RWPE2 (cell line): ENCODE data around the gene PRR14L.

Experiments used
- ATAC-seq: fragments of 200-7000 bp; cut with Tn5 transposase; 3 replicates; pipeline ENCODE4 v1.9.1; 2021; ENCODE audit warnings: low read depth
- DNase-seq: peaks from one replicate; pipeline ENCODE4 v3.0.0-alpha.2; 2020; ENCODE audit warnings: low spot score
- H3K27ac ChIP-seq: fragments of 450-650 bp; 2 replicates; pipeline ENCODE4 v1.5.1; 2017; ENCODE audit warnings: mild to moderate bottlenecking; ENCODE audit not compliant: poor library complexity, severe bottlenecking
- H3K27me3 ChIP-seq: fragments of 250-450 bp; sonication (Bioruptor Pico); 2 replicates; pipeline ENCODE4 v1.5.1; 2021; ENCODE audit warnings: mild to moderate bottlenecking, moderate library complexity; ENCODE audit not compliant: insufficient read depth, poor library complexity, severe bottlenecking
- H3K36me3 ChIP-seq: fragments of 250-450 bp; sonication (Bioruptor Pico); 2 replicates; pipeline ENCODE4 v1.5.1; 2020; ENCODE audit warnings: low read depth, mild to moderate bottlenecking, moderate library complexity
- H3K4me1 ChIP-seq: fragments of 250-450 bp; sonication (Bioruptor Pico); 2 replicates; pipeline ENCODE4 v1.5.1; 2021; ENCODE audit warnings: mild to moderate bottlenecking, moderate library complexity; ENCODE audit not compliant: insufficient read depth, poor library complexity, severe bottlenecking
- H3K4me3 ChIP-seq: fragments of 250-450 bp; sonication (Bioruptor Pico); 2 replicates; pipeline ENCODE4 v1.5.1; 2021; ENCODE audit warnings: mild to moderate bottlenecking, moderate library complexity; ENCODE audit not compliant: severe bottlenecking
- H3K9me3 ChIP-seq: fragments of 250-450 bp; sonication (Bioruptor Pico); 2 replicates; pipeline ENCODE4 v1.5.1; 2021; ENCODE audit warnings: mild to moderate bottlenecking, moderate library complexity; ENCODE audit not compliant: severe bottlenecking
- TF ChIP-seq, protein P1 (sequence below): fragments of 450-650 bp; IDR thresholded peaks from one replicate; pipeline ENCODE4 v1.5.1; 2017; ENCODE audit warnings: mild to moderate bottlenecking, moderate library complexity; ENCODE audit not compliant: poor library complexity, severe bottlenecking

Gene PRR14L

DNA sequence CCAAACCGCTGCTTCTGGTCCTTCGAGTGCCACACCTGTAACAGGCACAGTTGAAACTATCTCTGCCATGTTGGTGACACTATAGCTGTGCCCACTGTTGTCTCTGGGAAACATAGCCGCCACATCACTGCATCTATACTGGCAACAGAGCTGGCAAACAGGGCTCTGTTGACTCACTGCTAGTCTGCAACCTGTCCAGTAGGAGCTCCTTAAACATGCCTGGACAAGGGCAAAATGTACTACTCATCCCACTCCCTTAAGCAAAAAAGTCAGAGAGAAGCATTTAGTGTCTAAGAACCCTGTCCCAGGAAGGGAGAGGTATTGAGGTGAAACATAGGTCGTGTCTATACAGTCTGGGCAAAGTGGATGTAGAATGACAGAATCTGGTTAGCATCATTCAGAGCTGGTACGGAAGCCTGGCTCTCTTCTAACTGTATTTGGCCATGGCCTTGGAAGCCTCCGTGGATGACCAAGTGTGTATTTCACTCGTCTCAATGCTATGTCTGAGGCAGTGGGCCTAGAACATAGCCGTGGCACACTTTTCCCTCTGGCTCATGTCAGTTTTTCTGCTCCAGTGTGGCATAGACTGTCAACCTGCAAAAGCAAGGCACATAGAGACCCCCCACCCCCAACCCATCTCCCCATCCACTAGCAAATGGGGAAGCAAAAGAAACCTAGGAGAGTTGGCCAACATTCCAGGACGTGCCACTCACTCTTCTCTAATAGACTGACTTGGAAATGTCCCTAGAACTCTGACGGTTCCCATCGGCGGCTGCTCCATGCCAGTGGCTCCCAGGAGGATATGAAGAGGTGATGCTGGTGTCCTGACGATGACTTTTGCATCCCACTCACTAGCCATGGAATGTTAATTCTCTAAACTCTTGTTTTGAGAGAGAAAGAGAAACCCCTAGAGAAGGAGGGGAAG is 66.5 kb downstream of the PRR14L start:
- Histone ChIP-seq H3K36me3 (peaks cover 24% of the 10 kb centered on the region), H3K27me3 (no peaks in the 10 kb centered on the region), H3K9me3 (no peaks in the 10 kb centered on the region), H3K27ac (peak overlapping the region; percentile 70), H3K4me1 (peaks cover 29% of the 10 kb centered on the region), H3K4me3 (no peak overlapping the region)
- TF ChIP-seq, protein P1, sequence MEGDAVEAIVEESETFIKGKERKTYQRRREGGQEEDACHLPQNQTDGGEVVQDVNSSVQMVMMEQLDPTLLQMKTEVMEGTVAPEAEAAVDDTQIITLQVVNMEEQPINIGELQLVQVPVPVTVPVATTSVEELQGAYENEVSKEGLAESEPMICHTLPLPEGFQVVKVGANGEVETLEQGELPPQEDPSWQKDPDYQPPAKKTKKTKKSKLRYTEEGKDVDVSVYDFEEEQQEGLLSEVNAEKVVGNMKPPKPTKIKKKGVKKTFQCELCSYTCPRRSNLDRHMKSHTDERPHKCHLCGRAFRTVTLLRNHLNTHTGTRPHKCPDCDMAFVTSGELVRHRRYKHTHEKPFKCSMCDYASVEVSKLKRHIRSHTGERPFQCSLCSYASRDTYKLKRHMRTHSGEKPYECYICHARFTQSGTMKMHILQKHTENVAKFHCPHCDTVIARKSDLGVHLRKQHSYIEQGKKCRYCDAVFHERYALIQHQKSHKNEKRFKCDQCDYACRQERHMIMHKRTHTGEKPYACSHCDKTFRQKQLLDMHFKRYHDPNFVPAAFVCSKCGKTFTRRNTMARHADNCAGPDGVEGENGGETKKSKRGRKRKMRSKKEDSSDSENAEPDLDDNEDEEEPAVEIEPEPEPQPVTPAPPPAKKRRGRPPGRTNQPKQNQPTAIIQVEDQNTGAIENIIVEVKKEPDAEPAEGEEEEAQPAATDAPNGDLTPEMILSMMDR, result no peak
- peak; percentile 71 for DNase-seq
- peak; percentile 96 for ATAC-seq

DNA sequence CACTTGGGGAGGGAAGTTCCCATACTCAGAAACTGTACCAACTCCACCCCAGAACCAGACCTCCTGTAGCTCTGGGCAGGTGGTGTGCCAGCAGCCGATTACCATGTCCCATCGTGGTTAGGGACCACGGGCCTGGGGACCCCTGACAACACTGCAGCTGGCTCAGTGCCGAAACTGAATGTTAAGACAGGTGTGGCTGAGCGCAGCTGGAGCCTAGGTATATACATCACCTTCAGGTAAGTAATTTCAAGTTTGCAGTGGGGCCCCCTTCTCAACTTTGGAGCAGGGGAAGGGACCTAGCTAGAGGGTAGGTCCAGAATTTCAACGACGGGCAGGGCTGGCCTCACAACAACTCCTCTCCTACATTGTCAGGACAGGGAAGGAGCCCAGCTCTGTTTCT is 67.2 kb downstream of the PRR14L start:
- TF ChIP-seq, protein P1, result no peak
- no peaks in the 10 kb centered on the region for H3K9me3 ChIP-seq
- DNase-seq (no peak), ATAC-seq (no peak; the same call in 2 of the 3 replicates)
- H3K4me3 ChIP-seq, result no peak overlapping the region
- peak overlapping the region; percentile 70 for H3K27ac ChIP-seq
- peaks cover 23% of the 10 kb centered on the region for H3K36me3 ChIP-seq
- peaks cover 29% of the 10 kb centered on the region for H3K4me1 ChIP-seq
- H3K27me3 ChIP-seq, result no peaks in the 10 kb centered on the region

GRCh38 chr22:31681349-31682345 is 68.3 kb downstream of the PRR14L start:
- ATAC-seq, result no peak
- peak overlapping the region; percentile 70 for H3K27ac ChIP-seq
- peaks cover 19% of the 10 kb centered on the region for H3K36me3 ChIP-seq

DNA sequence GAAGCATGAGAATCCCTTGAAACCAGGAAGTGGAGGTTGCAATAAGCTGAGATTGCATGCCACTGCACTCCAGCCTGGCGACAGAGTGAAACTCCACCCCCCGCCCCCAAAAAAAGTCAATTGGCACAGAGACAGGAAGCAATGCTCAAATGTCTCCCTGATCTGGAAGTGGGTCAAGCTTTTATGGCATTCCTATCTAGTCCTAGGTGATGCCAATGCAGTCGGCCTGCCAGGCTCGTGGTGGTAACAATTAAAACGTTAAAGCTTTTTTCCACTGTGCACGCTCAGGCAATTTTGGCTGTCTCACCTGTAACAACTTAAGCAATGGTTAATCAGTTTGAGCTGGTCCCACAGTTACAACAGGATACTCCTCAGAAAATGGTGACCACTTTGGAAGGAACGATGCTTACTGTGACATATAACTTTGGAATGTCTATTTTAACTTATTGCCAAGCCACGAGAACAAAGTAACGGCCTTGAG is 69.0 kb downstream of the PRR14L start:
- TF ChIP-seq, protein P1, result no peak
- Histone ChIP-seq H3K4me3 (no peak overlapping the region), H3K27me3 (no peaks in the 10 kb centered on the region), H3K9me3 (no peaks in the 10 kb centered on the region), H3K4me1 (peaks cover 33% of the 10 kb centered on the region), H3K36me3 (peaks cover 15% of the 10 kb centered on the region), H3K27ac (peak overlapping the region; percentile 70)
- 0 out of 3 replicates have a peak, but pooled peaks have one; percentile 11 for ATAC-seq
- no peak for DNase-seq

More at GRCh38 chr22:31681349-31682345, 68.3 kb downstream of the PRR14L start:
- TF ChIP-seq, protein P1, result no peak
- no peaks in the 10 kb centered on the region for H3K27me3 ChIP-seq
- H3K4me3 ChIP-seq, result no peak overlapping the region
- peaks cover 29% of the 10 kb centered on the region for H3K4me1 ChIP-seq
- no peaks in the 10 kb centered on the region for H3K9me3 ChIP-seq
- no peak for DNase-seq
